Testis (tissue), 2 donors: Measurements from ENCODE around the gene NFIA.

Experiments used
- CTCF ChIP-seq, 3 experiments: fragments of 450-650 bp in 2 of 3; fragments of 200-600 bp in 1 of 3; sonication (generic) in 1 of 3; IDR thresholded peaks; one replicate each; pipeline ENCODE4 v1.5.1; 2016 to 2019; ENCODE audit warnings: antibody characterized with exemption in 3 of 3, mild to moderate bottlenecking in 2 of 3, moderate library complexity in 1 of 3
- POLR2A ChIP-seq: fragments of 450-650 bp; IDR thresholded peaks from one replicate; pipeline ENCODE4 v1.6.1; 2017; ENCODE audit warnings: antibody characterized with exemption, mild to moderate bottlenecking, moderate library complexity

GRCh38 chr1:61259379-61260148 lies 177.2 kb downstream of the NFIA start:
- TF ChIP-seq CTCF (IDR thresholded peaks at IDR 0.05) (no peak), POLR2A (no peak)
